Erythroblast (primary cell): ENCODE results near the gene TMTC3.

Source experiments
- GATA1 ChIP-seq: IDR thresholded peaks from 2 replicates; pipeline ENCODE4 v1.6.1; 2011; ENCODE audit warnings: low read depth, mild to moderate bottlenecking, control low read depth, low read length, moderate library complexity
- POLR2A ChIP-seq: IDR thresholded peaks from 2 replicates; pipeline ENCODE4 v1.6.1; 2011; ENCODE audit warnings: mild to moderate bottlenecking, low read length

GRCh38 chr12:88202500-88202899 is 60.4 kb downstream of the TMTC3 start:
- no peak for TF ChIP-seq POLR2A
- TF ChIP-seq GATA1, result no peak
